Activated CD8-positive, alpha-beta T cell treated with anti-CD3 and anti-CD28 coated beads for 36 hours (primary cell): ENCODE measurements around the gene MRPL37. TPM values are rescaled to one million over a fixed set of nuclear protein-coding genes. Genes with fewer than 3 reads are reported as not detected.

Source experiments
- ATAC-seq: fragments of 200-7000 bp; cut with Tn5 transposase; one replicate; pipeline ENCODE4 v1.10.0; 2021; ENCODE audit warnings: mild to moderate bottlenecking, moderate library complexity
- CTCF ChIA-PET: fragments of 350-600 bp; sonication (Branson Sonifier 250); formaldehyde crosslinking; loops from one replicate; lab custom pipeline; 2021; ENCODE audit warnings: antibody characterized with exemption; lab: Charles Lee
- POLR2A ChIA-PET: fragments of 350-600 bp; sonication (Branson Sonifier 250); formaldehyde crosslinking; loops from one replicate; lab custom pipeline; 2021; ENCODE audit warnings: antibody characterized with exemption; lab: Charles Lee
- DNase-seq: peaks from one replicate; pipeline ENCODE4 v3.0.0-alpha.2; 2020
- H3K27ac Mint-ChIP-seq: one replicate; pipeline ENCODE4 v1.8.0; 2021; ENCODE audit warnings: mild to moderate bottlenecking, mixed read lengths
- H3K27me3 Mint-ChIP-seq: one replicate; pipeline ENCODE4 v1.8.0; 2021; ENCODE audit warnings: mixed read lengths
- H3K36me3 Mint-ChIP-seq: one replicate; pipeline ENCODE4 v1.8.0; 2021; ENCODE audit warnings: low read depth, mixed read lengths
- H3K4me1 Mint-ChIP-seq: one replicate; pipeline ENCODE4 v1.8.0; 2021; ENCODE audit warnings: low read depth, mixed read lengths
- H3K4me3 Mint-ChIP-seq: one replicate; pipeline ENCODE4 v1.8.0; 2021; ENCODE audit warnings: mild to moderate bottlenecking, moderate library complexity, mixed read lengths
- H3K9me3 Mint-ChIP-seq: one replicate; pipeline ENCODE4 v1.8.0; 2021; ENCODE audit warnings: mixed read lengths
- CTCF ChIP-seq: fragments of 200-600 bp; IDR thresholded peaks from one replicate; pipeline ENCODE4 v1.8.0; 2022; ENCODE audit warnings: antibody characterized with exemption, mild to moderate bottlenecking
- intact Hi-C: fragments of 100-400 bp; cut with micrococcal nuclease; formaldehyde crosslinking; loops from one replicate; pipeline ENCODE4 v1.10.0; 2022
- total RNA-seq, 2 experiments: library from RNA; stranded (reverse); gene quantifications; one replicate each; pipeline ENCODE4 v1.2.3, GENCODE V29; 2021

The MRPL37 gene
- total RNA-seq, 2 experiments from 2014 or later, result 194 to 198 TPM

- Mint-ChIP-seq H3K36me3 (no peaks in the 10 kb centered on the region), H3K27me3 (no peaks in the 10 kb centered on the region), H3K4me1 (no peaks in the 10 kb centered on the region), H3K4me3 (no peak overlapping the region), H3K27ac (no peak overlapping the region), H3K9me3 (no peaks in the 10 kb centered on the region)
- CTCF ChIA-PET, result interaction anchor here (1.4 kb wide), 1 partner anchor 19 kb away, joined by 3 read pairs; no protein-coding TSS in a partner anchor
- DNase-seq (no peak), ATAC-seq (no peak)
- TF ChIP-seq CTCF, result no peak
- POLR2A ChIA-PET, result no interaction called here
- intact Hi-C loops, result no loop called here
Measured at GRCh38 chr1:54156201-54156600, 43.8 kb upstream of the MRPL37 start.

- intact Hi-C loops, result no loop called here
- Mint-ChIP-seq H3K9me3 (no peaks in the 10 kb centered on the region), H3K4me1 (no peaks in the 10 kb centered on the region), H3K27ac (no peak overlapping the region), H3K36me3 (no peaks in the 10 kb centered on the region), H3K27me3 (no peaks in the 10 kb centered on the region), H3K4me3 (no peak overlapping the region)
- CTCF ChIA-PET, result no interaction called here
- DNase-seq (no peak), ATAC-seq (no peak)
- POLR2A ChIA-PET, result no interaction called here
- TF ChIP-seq CTCF, result no peak
Measured at GRCh38 chr1:54156986-54157385, 43.0 kb upstream of the MRPL37 start.

- Mint-ChIP-seq H3K36me3 (no peaks in the 10 kb centered on the region), H3K9me3 (no peaks in the 10 kb centered on the region), H3K4me1 (no peaks in the 10 kb centered on the region), H3K27ac (no peak overlapping the region), H3K4me3 (no peak overlapping the region), H3K27me3 (no peaks in the 10 kb centered on the region)
- ChIA-PET CTCF (no interaction called here), POLR2A (no interaction called here)
- TF ChIP-seq CTCF, result no peak
- DNase-seq (no peak), ATAC-seq (no peak)
- intact Hi-C loops, result no loop called here
Measured at GRCh38 chr1:54157401-54157800, 42.6 kb upstream of the MRPL37 start.

GRCh38 chr1:54158071-54158470 is 41.9 kb upstream of the MRPL37 start:
- intact Hi-C loops, result no loop called here
- no peak for ATAC-seq
- ChIA-PET CTCF (no interaction called here), POLR2A (no interaction called here)
- no peak overlapping the region for H3K4me3 Mint-ChIP-seq
- no peaks in the 10 kb centered on the region for H3K4me1 Mint-ChIP-seq
- no peaks in the 10 kb centered on the region for H3K27me3 Mint-ChIP-seq
- H3K36me3 Mint-ChIP-seq, result no peaks in the 10 kb centered on the region
- no peaks in the 10 kb centered on the region for H3K9me3 Mint-ChIP-seq
- TF ChIP-seq CTCF, result no peak
- no peak overlapping the region for H3K27ac Mint-ChIP-seq
- no peak for DNase-seq

- ATAC-seq (no peak), DNase-seq (no peak)
- H3K9me3 Mint-ChIP-seq, result no peaks in the 10 kb centered on the region
- no peaks in the 10 kb centered on the region for H3K4me1 Mint-ChIP-seq
- CTCF ChIA-PET, result no interaction called here
- H3K36me3 Mint-ChIP-seq, result no peaks in the 10 kb centered on the region
- no peak for TF ChIP-seq CTCF
- POLR2A ChIA-PET, result interaction anchor here (0.7 kb wide), 2 partner anchors 250 to 534 kb away, joined by 3 read pairs; no protein-coding TSS in a partner anchor
- H3K4me3 Mint-ChIP-seq, result no peak overlapping the region
- no peaks in the 10 kb centered on the region for H3K27me3 Mint-ChIP-seq
- intact Hi-C loops, result no loop called here
- no peak overlapping the region for H3K27ac Mint-ChIP-seq
Measured at GRCh38 chr1:54159733-54160316, 40.1 kb upstream of the MRPL37 start.
